ENCODE measurements around the gene TMEM217.

TMEM217 gene

GRCh38 chr6:37177935-37178517 is 79.9 kb downstream of the TMEM217 start:
- DNase-seq = no peak

DNA sequence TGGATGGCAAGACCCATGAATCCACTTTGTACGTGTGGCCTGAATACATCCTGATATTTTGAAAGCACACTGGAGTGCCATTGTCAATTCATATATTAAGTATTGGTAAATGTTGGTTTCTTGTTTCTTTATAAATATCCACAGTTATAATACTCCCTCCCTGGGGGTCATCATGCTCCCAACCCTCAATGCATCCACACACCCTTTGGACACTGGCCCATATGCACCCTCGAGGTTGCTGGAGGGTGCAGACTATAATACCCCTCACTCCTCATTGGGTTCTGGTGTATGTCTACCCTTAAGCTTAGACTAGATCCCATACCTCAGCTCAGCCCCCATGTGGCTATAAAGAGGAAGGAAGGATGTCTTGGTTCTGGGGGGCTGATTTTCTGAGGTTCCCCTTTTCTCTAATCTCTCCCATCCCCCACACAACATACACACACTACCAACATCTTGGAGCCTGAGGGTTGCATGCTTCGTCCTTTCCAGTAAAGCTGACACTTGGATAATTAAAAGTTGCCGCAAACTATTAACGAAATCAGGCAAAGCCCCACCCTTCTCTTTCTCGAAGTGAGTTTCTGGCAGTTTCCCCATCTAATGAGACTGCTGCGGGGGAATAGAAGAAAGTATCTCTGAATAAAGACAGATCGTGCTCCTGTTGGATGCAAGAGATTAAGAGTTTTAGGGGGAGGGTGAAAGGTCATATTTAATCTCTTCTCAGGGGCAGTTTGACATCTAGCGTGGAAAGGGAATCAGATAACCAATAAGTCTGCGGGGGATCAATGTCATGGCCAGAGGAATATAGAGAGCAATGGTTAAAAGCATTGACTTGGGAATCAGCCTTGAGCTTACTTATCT is 80.6 kb downstream of the TMEM217 start:
- DNase-seq = no peak

GRCh38 chr6:37176268-37177076 is 81.5 kb downstream of the TMEM217 start:
- DNase-seq = no peak

DNA sequence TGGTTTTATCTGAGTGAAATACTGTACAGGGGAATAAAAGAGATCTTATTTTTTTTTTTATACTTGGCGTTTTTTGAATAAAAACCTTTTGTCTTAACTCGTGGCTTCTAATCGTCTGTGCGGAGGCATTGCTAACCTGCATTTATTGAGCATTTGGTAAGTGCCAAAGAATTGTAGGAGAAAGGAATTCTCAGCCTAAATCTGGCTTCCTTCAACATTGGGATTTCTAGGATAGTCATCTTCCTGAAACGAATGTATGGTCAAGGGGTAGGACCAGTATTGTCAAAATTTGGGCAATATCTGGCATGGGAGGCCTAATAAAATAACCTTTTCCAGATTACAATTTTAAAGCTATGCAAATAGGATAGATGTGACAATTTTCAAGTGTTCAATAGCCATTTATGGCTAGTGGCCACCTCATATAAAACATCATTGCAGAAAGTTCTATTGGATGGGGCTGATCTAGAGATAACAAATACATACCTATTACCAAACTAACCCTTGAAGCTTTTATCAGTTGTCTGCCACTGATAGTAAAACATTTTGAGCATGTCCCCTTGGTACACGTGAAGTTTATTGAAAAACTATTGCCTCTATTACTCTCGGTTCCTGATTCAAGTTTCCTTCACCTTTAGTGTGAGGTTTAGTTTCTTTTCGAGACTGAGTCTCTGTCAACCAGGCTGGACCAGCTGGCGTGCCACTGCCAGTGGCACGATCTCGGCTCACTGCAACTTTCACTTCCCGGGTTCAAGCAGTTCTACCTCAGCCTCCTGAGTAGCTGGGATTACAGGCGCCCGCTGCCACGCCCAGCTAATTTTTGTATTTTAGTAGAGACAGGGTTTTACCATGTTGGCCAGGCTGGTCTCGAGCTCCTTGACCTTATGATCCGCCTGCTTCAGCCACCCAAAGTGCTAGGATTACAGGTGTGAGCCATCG is 82.3 kb downstream of the TMEM217 start:
- DNase-seq = no peak

GRCh38 chr6:37174515-37175331 is 83.2 kb downstream of the TMEM217 start:
- no peak for DNase-seq

- no peak for DNase-seq
Observed at GRCh38 chr6:37174196-37174514, 83.8 kb downstream of the TMEM217 start.

DNA sequence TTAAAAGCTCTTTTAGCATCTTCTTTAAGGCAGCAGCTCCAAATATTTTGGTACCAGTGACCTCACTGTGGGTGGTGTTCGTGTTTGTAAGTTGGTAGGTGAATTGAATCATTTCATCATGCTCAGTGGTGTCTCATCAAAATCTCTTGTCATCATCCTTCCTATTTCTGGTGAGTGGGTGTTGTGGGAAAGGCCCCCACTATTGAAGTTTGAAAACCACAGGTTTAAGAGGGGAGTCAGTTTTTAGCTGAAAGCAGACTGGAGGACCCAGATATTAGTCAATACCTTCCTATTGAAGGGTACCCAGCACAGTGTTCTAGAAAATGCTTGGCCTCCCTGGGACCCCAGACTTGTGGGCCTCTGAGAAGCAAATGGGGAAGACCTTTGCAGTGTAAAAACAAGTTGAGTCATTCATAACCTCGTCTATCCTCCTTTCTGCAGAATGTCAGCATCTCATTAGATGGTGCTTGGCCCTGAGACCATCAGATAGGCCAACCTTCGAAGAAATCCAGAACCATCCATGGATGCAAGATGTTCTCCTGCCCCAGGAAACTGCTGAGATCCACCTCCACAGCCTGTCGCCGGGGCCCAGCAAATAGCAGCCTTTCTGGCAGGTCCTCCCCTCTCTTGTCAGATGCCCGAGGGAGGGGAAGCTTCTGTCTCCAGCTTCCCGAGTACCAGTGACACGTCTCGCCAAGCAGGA is 84.3 kb downstream of the TMEM217 start:
- DNase-seq = no peak

- no peak for DNase-seq
Observed at GRCh38 chr6:37172912-37173492, 84.9 kb downstream of the TMEM217 start.

DNA sequence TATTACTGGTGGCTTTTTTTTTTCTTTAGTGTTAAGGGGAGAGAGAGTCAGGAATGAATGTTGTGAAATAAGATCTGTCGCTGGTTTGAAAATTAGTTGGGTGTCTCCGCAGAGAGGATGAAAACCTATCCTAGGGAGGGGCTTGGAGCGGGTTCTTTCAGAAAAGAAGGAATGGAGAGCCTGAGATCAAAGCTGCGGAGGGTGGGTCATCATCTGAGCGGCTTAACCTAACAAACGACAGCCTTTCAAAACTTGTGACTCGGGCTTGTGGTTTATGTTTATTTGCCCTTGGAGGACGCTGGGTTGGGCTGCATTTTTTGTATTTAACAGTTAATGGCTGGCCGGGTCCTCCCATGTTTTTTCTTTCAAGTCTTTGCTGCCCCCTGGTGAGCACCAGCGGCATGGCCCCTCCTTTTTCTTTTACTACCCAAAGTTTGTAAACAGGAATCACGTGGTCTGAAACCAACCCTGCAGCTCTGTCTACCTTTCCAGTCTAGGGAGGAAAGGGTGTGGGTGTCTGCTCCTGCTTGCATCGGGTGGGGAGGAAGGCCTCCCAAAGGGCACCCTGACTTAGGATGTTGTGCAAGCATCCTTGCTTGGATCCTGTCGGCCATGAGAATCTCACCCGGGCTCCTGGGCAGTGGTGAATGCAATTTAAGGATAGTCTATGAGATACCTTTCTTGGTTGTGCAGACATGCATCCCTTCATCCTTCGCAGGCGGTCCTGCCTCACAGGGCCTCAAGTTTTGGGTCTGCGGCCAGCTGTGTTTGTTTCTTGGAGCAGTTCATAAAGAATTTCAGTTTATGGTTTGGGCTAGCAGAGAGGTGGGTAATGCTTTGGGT is 85.8 kb downstream of the TMEM217 start:
- DNase-seq = peak; percentile 33 to 41

DNA sequence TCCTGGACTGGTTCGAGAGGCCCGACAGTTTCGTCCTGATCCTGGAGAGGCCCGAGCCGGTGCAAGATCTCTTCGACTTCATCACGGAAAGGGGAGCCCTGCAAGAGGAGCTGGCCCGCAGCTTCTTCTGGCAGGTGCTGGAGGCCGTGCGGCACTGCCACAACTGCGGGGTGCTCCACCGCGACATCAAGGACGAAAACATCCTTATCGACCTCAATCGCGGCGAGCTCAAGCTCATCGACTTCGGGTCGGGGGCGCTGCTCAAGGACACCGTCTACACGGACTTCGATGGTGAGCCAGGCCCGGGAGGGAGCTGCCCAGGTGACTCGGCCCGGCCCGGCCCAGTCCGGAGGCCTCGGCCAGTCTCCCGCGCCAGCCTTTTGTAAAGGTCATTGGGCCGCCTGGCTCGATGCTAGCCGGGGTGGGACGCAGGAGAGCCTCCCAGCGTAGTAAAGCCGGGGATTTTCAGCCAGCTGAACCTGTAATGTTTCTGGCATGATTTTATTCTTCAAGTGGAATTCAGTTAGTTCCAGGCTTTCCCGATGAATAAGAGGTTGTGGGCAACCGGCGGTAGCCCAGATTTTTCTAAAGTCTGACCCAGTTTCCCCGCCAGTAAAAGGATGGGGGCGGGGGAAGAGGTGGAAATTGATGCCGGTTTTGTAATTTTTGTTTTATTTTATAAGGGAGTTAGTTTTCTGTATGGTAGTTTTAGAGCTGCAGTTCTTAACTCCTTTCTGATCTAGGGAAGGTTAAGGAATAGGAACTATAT is 86.6 kb downstream of the TMEM217 start:
- no peak for DNase-seq

GRCh38 chr6:37170273-37171200 is 87.4 kb downstream of the TMEM217 start:
- DNase-seq = peak in 1 of 2 experiments; percentile 72

DNA sequence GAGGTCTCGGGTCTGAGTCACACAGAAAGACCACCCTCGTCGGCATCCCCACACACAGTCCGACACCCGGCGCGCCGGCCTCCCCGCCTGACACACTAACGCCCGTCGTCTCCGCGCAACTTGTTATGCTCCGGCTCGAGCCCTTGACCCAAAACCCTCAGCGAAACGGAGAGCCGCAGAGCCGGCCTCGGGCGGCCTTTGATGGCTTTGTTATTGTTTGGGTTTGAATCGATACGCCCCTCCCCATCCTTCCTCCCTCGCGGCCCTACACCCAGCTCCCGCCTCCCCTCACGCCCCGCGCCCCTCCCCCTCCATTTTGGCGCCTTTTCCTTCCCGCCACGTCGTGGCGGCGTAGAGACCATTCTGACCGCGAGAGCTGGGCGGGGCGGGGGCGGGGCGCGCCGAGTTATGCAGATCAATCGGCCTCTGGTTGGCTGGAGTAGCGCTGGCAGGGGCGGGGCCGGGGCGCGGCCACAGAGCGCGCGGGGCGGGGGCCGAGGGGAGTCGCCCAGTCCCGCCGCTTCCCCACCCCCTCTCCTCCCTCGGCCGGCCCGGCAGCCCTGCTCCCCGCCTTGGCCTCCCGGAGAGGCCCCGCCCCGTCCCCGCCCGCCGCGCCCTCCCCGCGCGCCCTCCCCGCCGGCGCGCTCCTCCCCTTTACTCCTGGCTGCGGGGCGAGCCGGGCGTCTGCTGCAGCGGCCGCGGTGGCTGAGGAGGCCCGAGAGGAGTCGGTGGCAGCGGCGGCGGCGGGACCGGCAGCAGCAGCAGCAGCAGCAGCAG is 88.3 kb downstream of the TMEM217 start, which contains the start of gene PIM1:
PIM1 (plus strand) TSS at position 657 of the 777 bp plus-strand sequence. CDS start 424 bp downstream, outside the sequence.
- peak; percentile 95 to 98 for DNase-seq

GRCh38 chr6:37168811-37169495 is 89.0 kb downstream of the TMEM217 start:
- DNase-seq = peak in 1 of 2 experiments; percentile 4

DNA sequence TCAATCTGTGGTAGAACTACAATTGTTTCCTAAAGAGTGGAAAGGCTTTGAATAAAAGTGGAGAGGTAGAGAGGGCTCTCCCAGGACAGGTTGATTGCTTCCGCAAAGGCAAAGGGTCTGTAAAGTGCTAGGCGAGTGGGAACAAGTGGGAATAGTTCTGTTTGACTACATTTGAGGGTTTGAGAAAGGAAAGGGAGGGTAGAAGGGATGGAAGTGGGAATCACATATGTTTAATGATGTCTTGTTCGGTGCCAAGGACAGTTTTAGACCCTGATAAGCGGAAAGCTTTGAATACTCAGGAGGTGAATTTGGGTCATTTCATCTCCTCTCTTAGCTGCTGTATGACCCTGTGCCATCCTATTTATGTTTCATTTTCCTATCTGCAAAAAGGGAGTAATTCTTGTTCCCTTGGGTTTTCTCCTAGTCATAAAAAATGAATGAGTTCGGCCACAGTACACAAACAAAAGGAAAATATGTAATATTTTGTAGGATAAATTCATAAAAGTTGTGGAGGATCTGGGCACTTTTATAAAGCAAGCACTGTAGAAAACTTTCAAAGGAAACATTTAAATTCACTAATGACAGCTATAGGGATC is 89.7 kb downstream of the TMEM217 start:
- DNase-seq = no peak

GRCh38 chr6:37162740-37163139 is 95.2 kb downstream of the TMEM217 start:
- no peak for DNase-seq

All from NCI-H1930 (cell line).